GM19452 (cell line): ENCODE data around the gene CYP19A1.
"Not testable (repeated sequence)": the region's sequence is repeated elsewhere in the genome, so short reads cannot be mapped to it uniquely, and the experiment has no call there.

Source experiments
- ATAC-seq: cut with Tn5 transposase; IDR thresholded peaks from one replicate; pipeline ENCODE4 v1.9.1; 2021; ENCODE audit not compliant: unreplicated experiment

Gene CYP19A1

DNA sequence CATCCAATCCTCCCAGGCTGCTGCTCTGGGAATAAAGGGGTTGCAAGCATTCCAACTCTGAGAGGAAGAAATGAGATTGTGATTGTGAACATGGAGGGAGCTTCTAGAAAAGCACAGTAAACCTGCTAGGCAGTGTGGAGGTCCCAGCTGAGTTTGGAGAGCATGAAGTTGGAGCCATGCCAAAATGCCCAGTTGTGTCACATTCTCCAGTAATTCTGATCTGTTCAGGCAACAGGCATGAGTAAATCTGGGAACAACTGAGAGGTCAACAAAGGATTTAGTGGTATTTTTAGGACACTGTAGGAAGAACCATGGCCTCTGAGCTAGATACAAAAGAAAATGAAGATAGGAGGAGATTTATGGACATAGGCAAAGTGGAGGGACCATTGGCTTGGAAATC lies 74.7 kb downstream of the CYP19A1 start:
- ATAC-seq, result no peak

GRCh38 chr15:51263116-51263515 lies 75.3 kb downstream of the CYP19A1 start:
- ATAC-seq, result no peak

DNA sequence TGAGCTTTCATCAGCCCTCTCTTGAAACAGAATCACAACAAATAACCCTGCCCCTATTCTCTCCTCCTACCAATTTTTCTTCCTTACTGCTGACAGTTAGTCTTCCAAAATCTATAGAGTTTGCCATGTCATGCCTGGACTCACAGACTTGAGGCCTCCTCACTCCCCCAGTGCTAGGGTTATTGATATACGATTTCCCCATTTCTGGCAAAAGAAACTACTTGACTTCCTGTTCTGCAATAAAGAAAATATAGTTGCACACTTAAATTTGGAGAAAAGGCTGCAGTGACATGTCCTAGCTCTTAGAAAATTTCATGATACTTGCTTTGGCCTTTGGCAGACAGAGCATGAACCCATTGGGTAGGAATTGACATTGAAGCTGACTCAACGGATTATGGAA lies 75.9 kb downstream of the CYP19A1 start:
- no peak for ATAC-seq

DNA sequence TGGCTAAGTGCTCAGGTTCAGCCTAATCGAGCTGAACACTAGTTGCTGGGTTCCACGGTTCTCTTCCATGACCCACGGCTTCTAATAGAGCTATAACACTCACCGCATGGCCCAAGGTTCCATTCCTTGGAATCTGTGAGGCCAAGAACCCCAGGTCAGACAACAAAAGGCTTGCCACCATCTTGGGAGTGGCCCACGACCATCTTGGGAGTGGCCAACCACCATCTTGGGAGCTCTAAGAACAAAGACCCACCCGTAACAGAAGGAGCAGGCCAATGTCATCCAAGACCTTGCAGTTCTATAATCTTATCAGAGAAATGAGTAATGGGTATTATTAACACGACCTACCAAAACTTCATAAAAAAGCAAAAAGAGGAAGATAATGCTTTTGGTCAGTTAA lies 77.3 kb downstream of the CYP19A1 start:
- not testable (repeated sequence) for ATAC-seq

GRCh38 chr15:51260202-51260601 lies 78.2 kb downstream of the CYP19A1 start:
- no peak for ATAC-seq

DNA sequence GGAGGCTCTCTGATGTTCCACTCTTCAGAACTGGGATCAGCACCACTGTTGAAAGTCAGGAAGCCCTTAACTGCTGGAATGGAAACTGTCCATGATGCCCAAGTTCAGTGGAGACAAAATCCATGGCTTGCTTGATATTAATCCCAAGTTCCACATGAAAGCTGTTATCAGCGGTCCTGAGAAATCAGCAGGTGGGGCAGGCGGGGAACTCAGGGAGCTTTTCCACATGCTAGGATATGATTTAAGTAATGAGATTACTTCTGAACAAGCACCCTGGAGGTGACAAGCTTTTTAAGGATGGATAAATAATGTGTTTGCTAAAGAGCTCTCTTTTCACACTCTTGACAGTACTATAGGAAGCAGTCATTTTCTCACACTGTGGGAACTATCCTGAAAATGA lies 82.9 kb downstream of the CYP19A1 start:
- no peak for ATAC-seq

DNA sequence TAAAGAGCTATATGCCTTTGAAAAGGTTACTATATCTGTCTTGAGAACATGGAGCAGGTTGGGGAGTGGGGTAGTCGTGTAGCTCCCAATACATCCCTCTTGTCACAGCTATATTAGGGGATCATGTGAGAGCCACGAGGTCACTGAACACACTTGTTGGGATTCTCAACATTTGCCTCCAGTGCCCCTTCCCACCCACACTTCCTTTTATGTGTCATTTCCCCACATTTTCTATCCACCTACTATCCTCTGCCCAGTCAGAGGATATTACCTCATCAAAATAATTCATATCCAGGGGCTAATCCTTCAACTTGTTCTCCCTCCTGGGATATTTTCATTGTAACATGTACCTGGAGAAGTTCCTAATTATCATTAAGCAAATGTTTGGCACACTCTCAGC lies 85.0 kb downstream of the CYP19A1 start:
- no peak for ATAC-seq

- ATAC-seq, result no peak
These were observed 85.7 kb downstream of the CYP19A1 start for GRCh38 chr15:51252671-51253070.

GRCh38 chr15:51251556-51251955 lies 86.8 kb downstream of the CYP19A1 start:
- ATAC-seq, result no peak

GRCh38 chr15:51250217-51251011 lies 88.0 kb downstream of the CYP19A1 start:
- no peak for ATAC-seq

- ATAC-seq, result no peak
These were observed 92.8 kb downstream of the CYP19A1 start for GRCh38 chr15:51245628-51246027.

- no peak for ATAC-seq
These were observed 94.0 kb downstream of the CYP19A1 start for GRCh38 chr15:51244423-51244869.

DNA sequence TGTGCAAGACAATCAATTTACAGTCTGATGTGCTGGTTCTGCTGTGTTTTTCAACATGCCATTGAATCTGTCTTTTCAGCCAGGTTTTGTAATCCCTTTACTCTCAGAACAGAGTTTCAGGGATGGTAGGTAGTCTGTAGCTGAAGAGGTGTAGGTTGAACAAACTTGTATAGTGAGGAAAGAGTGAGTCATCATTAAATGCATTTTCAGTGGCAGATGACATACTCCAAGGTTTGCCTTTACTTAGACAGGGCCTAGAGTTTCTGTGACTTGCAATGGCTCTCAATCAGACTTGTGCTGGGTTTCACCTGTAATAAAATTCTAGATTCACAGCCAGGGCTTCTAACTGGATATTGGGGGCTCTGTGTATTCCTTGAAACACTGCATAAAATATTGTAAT lies 94.6 kb downstream of the CYP19A1 start:
- ATAC-seq, result no peak

DNA sequence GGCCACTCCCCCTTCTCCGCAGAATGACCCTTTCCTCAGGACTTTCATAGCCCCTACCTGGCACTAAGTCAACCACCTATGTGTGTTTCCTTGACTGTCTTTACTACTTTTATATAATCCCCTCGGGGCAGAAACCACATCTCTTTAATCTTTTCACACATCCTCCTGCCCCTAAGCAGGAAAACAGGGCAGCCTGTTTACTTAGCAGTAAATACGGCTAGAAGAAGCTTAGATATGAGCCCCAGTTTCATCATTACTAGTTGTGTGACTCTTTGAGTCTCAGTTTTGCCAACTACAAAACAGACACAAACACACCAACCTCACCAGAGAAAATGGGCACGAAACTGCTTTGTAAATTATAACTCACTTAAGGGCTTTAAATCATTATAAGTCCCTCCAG lies 98.3 kb downstream of the CYP19A1 start:
- ATAC-seq, result no peak

- ATAC-seq, result no peak
These were observed 100.6 kb downstream of the CYP19A1 start for GRCh38 chr15:51237816-51238215.

GRCh38 chr15:51234176-51234927 lies 104.0 kb downstream of the CYP19A1 start:
- no peak for ATAC-seq

DNA sequence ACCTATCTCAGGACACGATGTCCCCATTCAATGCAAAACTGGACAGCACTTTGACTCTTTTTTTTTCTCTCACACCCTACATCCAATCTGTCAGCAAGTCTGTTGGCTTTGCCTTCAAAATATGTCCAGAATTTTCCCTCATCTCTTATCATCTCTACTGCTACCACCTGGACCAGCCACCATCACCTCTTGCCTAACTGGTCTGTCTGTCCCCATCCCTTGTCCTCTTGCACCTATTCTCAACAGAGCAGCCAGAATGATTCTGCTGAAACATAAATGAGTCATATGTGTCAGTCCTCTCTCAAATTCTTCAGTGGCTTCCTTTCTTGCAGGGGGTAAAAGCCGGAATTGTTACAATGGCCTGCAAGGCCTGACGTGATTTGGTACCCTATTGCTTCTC lies 105.8 kb downstream of the CYP19A1 start:
- ATAC-seq, result no peak

GRCh38 chr15:51229907-51230330 lies 108.5 kb downstream of the CYP19A1 start:
- ATAC-seq, result no peak

GRCh38 chr15:51227940-51228732 lies 110.3 kb downstream of the CYP19A1 start:
- ATAC-seq, result peak; percentile 93

- ATAC-seq, result no peak
These were observed 111.7 kb downstream of the CYP19A1 start for GRCh38 chr15:51226576-51227210.

DNA sequence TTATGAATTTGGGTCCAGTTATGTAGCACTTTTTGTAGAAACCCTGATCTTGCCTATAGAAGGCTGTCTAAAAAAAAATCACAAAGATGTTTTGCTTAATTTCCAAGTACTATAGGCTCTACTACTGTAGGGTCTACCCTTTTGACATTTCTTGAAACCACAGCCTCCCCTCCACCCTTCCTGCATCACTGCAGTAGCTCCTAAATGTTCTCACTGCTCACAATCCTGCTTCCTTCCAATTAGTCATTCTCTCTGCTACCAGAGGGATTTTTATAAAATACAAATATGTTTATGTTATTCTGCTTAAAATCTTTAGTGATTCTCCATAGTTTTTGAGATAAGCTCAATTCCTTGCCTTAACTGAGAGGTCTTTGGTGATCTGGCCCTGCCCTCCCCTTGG lies 114.0 kb downstream of the CYP19A1 start:
- ATAC-seq, result no peak
